HG03159 (cell line): Measurements from ENCODE around the gene AUTS2.

Source experiments
- ATAC-seq: cut with Tn5 transposase; IDR thresholded peaks from one replicate; pipeline ENCODE4 v1.9.1; 2021; ENCODE audit warnings: mild to moderate bottlenecking, moderate library complexity; ENCODE audit not compliant: unreplicated experiment

AUTS2 gene

GRCh38 chr7:69654381-69654780, 56.1 kb downstream of the AUTS2 start:
- ATAC-seq, result no peak

GRCh38 chr7:69654849-69655707, 56.8 kb downstream of the AUTS2 start:
- ATAC-seq, result no peak

DNA sequence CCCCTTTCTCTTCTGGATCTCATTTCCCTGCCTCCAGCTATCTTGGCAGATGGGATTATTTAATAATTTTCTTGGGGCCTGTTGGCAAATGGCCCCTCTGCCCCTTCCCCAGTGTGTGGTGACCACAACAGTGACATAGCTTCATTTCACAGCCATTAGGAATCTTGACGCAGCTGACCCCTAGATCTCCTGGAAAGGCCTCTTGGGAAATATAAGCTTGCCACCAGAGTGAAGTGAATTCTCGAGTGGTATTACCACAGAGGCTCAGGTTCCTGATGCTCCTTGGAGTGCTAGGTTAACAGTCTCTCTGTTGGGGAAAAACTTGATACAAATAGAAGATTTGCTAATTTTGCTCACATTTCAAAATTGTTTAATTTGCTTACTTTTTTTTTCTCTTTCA, 57.8 kb downstream of the AUTS2 start:
- ATAC-seq, result no peak

- no peak for ATAC-seq
These were observed 58.6 kb downstream of the AUTS2 start for GRCh38 chr7:69656890-69657289.

- ATAC-seq, result no peak
These were observed 59.1 kb downstream of the AUTS2 start for GRCh38 chr7:69657331-69657730.

- no peak for ATAC-seq
These were observed 59.7 kb downstream of the AUTS2 start for GRCh38 chr7:69657985-69658384.

- no peak for ATAC-seq
These were observed 61.7 kb downstream of the AUTS2 start for GRCh38 chr7:69659983-69660382.

DNA sequence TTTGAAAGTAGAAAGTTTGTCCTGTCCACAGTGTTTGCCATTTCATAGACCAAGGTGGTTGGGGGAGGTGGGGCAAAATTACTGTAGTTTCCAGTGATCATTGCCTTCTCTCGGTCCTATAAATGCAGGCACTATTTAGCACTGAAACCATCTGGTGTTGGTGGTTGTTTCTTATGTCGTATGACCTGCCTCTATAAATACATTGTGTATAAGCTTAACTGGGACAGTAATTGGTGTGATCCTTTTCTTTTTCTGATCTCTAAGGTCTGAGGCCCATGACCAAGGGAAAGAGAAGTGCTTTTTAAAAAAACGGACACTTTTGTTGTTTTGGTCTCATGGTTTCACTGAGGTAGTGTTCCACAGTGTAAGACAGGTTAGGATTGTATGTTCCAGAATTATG, 63.1 kb downstream of the AUTS2 start:
- ATAC-seq, result no peak

GRCh38 chr7:69663911-69664832, 65.9 kb downstream of the AUTS2 start:
- peak; percentile 63 for ATAC-seq

DNA sequence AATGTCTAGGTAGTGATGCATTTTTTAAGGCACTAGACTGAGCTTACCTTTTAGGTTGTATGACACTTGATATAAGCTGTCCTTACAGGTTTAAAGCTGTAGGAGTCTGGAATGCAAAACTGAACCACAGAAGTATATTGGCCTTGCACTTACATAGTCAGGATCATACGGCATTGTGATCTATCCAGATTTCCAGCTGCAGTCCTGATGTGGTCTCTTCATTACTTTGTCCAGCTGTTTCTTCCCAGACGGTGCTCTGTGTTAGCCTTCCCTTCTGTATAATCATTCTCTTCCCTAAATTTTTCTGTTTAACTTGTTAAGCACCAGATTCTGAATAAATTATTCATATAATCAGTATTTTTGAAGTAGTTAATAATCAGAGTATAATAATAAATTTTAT, 67.1 kb downstream of the AUTS2 start:
- no peak for ATAC-seq

- ATAC-seq, result no peak
These were observed 70.1 kb downstream of the AUTS2 start for GRCh38 chr7:69668339-69668870.

GRCh38 chr7:69670701-69671100, 72.4 kb downstream of the AUTS2 start:
- ATAC-seq, result no peak

DNA sequence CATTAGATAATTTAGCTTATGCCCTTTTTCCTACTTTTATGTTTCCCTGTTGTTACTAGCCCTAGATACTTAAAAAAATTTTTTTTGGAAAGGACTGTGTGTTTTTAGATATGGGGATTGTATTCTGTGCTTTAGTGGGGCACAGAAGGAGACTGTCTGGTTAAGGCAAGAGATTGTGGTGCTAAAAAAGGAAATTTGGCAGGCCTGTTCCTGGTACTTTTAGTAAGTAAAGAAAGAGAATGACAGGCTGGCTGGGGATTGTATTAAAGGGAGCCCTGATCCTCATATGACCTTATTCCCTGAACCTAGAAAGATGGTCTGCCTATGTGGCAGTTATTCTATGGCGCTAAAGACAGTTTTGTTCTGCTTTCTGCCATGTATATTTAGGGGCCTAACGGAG, 74.8 kb downstream of the AUTS2 start:
- no peak for ATAC-seq

DNA sequence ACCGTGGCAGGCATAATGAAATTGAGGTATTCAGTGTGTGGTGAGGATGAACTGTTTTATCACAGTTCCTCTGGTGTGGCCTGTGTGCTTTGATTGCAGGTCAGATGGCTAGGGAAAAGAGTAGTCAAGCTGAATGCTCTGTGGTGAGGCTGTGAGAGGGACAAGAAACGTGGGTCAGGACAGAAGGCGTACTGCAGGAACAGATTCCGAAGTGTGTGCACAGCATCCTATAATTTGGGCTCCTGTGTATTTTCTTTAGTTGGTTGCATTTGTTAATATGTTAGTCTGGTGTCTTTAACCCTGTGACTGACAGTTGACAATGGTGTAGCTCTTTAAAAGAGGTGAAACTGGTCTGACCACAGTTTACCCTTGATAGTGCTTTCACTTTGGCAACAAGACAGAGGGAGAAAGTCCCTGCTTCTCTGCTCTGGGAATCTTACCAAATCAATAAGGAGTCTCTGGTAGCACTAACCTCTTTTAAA, 76.5 kb downstream of the AUTS2 start:
- ATAC-seq, result peak; percentile 79

DNA sequence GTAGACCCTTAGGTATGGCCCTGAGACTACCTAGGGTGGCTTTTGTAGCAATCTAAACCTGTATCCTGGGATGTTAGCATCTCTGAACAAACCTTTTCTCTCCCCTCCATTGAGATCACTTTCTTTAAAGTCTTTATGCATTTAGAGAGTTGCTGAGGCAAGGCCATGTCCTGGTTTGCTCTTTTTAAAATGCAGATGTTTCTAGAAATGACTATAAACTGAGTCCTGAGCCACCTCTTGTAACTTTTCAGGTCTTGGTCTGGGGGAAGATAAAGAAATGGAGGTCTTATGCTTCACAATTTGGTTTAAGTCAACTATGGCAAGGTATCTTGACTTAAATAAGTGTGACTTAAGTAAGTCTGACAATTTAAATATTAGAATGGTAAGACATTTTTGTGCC, 78.0 kb downstream of the AUTS2 start:
- ATAC-seq, result no peak

GRCh38 chr7:69677054-69677852, 79.0 kb downstream of the AUTS2 start:
- no peak for ATAC-seq

DNA sequence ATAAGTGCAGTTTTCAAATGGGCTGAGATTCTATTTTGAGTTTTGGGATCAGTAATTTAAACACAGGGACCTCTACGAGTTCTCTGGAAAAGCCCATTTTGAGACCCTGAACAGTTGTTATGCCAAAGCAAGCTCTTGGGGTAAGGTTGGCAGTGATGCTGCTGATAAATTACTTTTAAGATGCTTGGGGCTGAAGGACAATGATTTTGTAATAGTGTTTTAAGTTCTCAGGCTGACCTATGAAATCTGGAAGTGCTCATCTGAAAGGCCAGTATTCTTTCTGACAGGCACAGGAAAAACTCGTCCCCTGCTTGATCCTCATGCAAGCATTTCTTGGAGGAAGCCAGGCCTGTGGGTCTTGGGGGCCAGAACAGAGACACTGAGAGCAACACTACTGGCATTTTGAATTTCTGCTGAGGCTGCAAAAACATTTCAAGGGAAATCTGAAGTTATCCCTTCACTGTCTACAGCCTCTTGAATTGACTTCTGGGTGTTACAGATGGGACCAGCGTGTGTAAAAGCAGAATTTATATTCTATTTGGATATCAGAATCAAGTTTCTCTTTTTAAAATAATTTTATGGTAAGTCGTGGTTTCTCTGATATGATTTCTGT, 79.7 kb downstream of the AUTS2 start:
- ATAC-seq, result no peak

DNA sequence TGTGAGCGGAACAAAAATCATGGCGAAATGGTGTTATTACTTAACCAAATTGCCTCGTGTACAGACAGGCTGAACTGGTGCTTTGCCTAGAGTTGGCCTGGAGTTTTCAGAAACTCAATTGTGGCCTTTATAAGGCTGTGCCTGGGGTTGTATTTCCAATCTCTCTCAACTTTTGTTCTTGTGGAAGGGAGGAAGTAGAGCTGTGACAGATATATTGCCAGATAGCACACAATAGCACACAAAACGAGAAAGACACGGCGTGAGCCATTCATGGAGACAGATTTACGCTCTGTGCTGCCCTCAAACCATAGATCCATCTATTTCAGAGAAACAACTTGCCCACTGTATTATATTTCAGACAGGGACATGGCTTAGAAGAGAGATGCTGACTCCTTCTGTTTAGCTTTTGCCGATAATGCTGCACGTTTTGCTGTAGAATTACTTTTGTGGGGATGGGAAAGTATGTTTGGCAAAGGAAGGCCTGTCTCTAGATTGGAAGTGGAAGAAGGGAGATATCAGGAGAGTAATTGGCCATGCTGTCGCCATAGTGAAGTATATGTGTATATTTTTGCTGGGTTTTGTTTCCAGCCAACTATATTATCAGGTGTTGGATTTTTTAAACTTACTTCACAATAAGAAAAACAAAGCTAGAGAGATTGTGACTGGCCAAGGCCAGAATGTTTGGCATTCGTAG, 80.4 kb downstream of the AUTS2 start:
- ATAC-seq, result no peak

GRCh38 chr7:69681181-69681580, 82.9 kb downstream of the AUTS2 start:
- ATAC-seq, result no peak

DNA sequence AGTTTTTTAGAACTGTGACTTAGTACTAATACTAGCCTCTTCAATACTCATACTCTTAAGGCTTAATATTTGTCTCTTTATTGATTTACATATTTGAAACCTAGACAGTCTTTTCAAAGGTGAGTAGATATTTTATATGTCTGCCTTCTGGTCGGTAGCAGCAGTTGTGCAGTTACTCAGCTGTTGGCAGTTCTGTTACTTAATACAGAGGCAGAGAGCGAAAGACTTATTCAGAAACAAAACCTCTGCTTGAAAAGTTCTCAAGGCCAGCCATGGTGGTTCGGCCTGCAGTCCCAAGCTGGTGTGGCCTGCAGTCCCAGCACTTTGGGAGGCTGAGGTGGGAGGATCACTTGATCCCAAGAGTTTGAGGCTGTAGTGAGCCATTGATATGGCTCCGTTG, 84.2 kb downstream of the AUTS2 start:
- no peak for ATAC-seq
